K562 (cell line): Measurements from ENCODE around the gene RFNG. TPM values are rescaled to one million over a fixed set of nuclear protein-coding genes. Genes with fewer than 3 reads are reported as not detected.
"Not testable (repeated sequence)": the region's sequence is repeated elsewhere in the genome, so short reads cannot be mapped to it uniquely, and the experiment has no call there.

Experiments used
- ATAC-seq: fragments of 200-7000 bp; cut with Tn5 transposase; 3 replicates; pipeline ENCODE4 v1.9.1; 2020; ENCODE audit warnings: moderate library complexity
- BruUV-seq: library from RNA; stranded (reverse); fragments of 400-500 nt; replicated peaks from 2 replicates; lab custom pipeline; 2021; lab: Mats Ljungman, UMichigan
- CTCF ChIA-PET: fragments of 300-600 bp; formaldehyde crosslinking; extraction: SDS; loops from one replicate; lab custom pipeline; 2021; ENCODE audit warnings: low intra/inter-chr PET ratio; lab: Yijun Ruan, JAX
- POLR2A ChIA-PET: fragments of 300-600, 350-650 bp; sonication (Branson Sonifier 250); formaldehyde crosslinking; extraction: SDS; loops from one replicate; lab custom pipeline; 2021; ENCODE audit warnings: antibody characterized with exemption, inconsistent platforms; lab: Yijun Ruan, JAX
- DNase-seq, 4 experiments: peaks; one replicate each; pipeline versions ENCODE4 v3.0.0 to v3.0.0-alpha.2; 2011 to 2018; ENCODE audit warnings: low spot score in 3 of 4, mixed read lengths in 3 of 4; ENCODE audit errors: extremely low read depth in 1 of 4
- FAIRE-seq: peaks from 2 replicates; lab custom pipeline; 2011; peaks lifted over from hg19 to GRCh38; lab: Jason Lieb, UNC
- H2AFZ ChIP-seq: 2 replicates; pipeline ENCODE4 v1.6.0; 2011; ENCODE audit warnings: low read depth, low read length, control low read depth, inconsistent platforms
- H3K27ac ChIP-seq: fragments of 200-600 bp; 3 replicates; pipeline ENCODE4 v1.8.0; 2011; ENCODE audit warnings: low read depth, mild to moderate bottlenecking, control low read depth, inconsistent platforms, low read length, moderate library complexity, mixed read lengths; ENCODE audit errors: extremely low read depth
- H3K27me3 ChIP-seq, 2 experiments: fragments of 300-600 bp in 1 of 2; 2 replicates in 1 of 2; 3 replicates in 1 of 2; pipeline versions ENCODE4 v1.6.0 to v1.8.0; 2011; ENCODE audit warnings: inconsistent platforms in 2 of 2, low read length in 2 of 2, mild to moderate bottlenecking in 1 of 2, mixed read lengths in 1 of 2, moderate library complexity in 1 of 2; ENCODE audit not compliant: control insufficient read depth in 2 of 2, insufficient read depth in 2 of 2
- H3K36me3 ChIP-seq: fragments of 300-600 bp; 3 replicates; pipeline ENCODE4 v1.8.0; 2011; ENCODE audit warnings: mild to moderate bottlenecking, low read length, inconsistent platforms; ENCODE audit not compliant: control insufficient read depth, insufficient read depth
- H3K4me1 ChIP-seq, 2 experiments: fragments of 200-600 bp in 1 of 2; replicated peaks in 1 of 2; 2 replicates in 1 of 2; 3 replicates in 1 of 2; pipeline versions ENCODE4 v1.5.1 to v1.8.0; 2011; ENCODE audit warnings: inconsistent platforms in 2 of 2, low read length in 2 of 2, mild to moderate bottlenecking in 1 of 2, mixed read lengths in 1 of 2, moderate library complexity in 1 of 2; ENCODE audit not compliant: control insufficient read depth in 2 of 2, insufficient read depth in 2 of 2
- H3K4me2 ChIP-seq: 2 replicates; pipeline ENCODE4 v1.6.1; 2011; ENCODE audit warnings: low read length, control low read depth, inconsistent platforms, mixed read lengths; ENCODE audit not compliant: insufficient read depth
- H3K4me3 ChIP-seq: fragments of 200-600 bp; sonication (generic), shearing (Covaris generic); 2 replicates; pipeline ENCODE4 v1.5.1; 2016; ENCODE audit warnings: control low read depth, inconsistent platforms
- H3K79me2 ChIP-seq: fragments of 200-600 bp; 3 replicates; pipeline ENCODE4 v1.8.0; 2011; ENCODE audit warnings: low read length, inconsistent platforms; ENCODE audit not compliant: control insufficient read depth, insufficient read depth
- H3K9ac ChIP-seq, 2 experiments: 2 replicates each; pipeline versions ENCODE4 v1.6.0 to v1.6.1; 2011; ENCODE audit warnings: low read depth in 2 of 2, low read length in 2 of 2, control low read depth in 1 of 2, inconsistent platforms in 1 of 2, mild to moderate bottlenecking in 1 of 2, mixed read lengths in 1 of 2; ENCODE audit not compliant: insufficient read depth in 1 of 2
- H3K9me1 ChIP-seq: one replicate; pipeline ENCODE4 v1.6.0; 2011; ENCODE audit warnings: inconsistent platforms, mild to moderate bottlenecking, low read length, moderate library complexity; ENCODE audit not compliant: control insufficient read depth, insufficient read depth
- H3K9me3 ChIP-seq: replicated peaks from 2 replicates; pipeline ENCODE4 v1.5.1; 2011; ENCODE audit warnings: low read depth, low read length, inconsistent platforms; ENCODE audit not compliant: control insufficient read depth, insufficient read depth
- H4K20me1 ChIP-seq: replicated peaks from 2 replicates; pipeline ENCODE4 v1.6.1; 2011; ENCODE audit warnings: low read length, inconsistent platforms, mixed read lengths; ENCODE audit not compliant: control insufficient read depth, insufficient read depth
- BHLHE40 ChIP-seq: IDR thresholded peaks from 2 replicates; pipeline ENCODE4 v1.6.1; 2011; ENCODE audit warnings: low read length, improper control_type of control experiment
- CBFA2T2 ChIP-seq: fragments of 450-650 bp; conservative IDR thresholded peaks from 2 replicates; pipeline ENCODE4 v1.6.1; 2017; ENCODE audit warnings: mild to moderate bottlenecking
- PKNOX1 ChIP-seq: fragments of 450-650 bp; IDR thresholded peaks from 2 replicates; pipeline ENCODE4 v1.6.1; 2016
- RAD51 ChIP-seq: fragments of 450-650 bp; IDR thresholded peaks from 2 replicates; pipeline ENCODE4 v1.7.1; 2016; ENCODE audit warnings: low read depth, mild to moderate bottlenecking, borderline replicate concordance
- TFE3 ChIP-seq: fragments of 450-650 bp; formaldehyde crosslinking; IDR thresholded peaks from 2 replicates; pipeline ENCODE4 v1.4.0; 2020; ENCODE audit warnings: mild to moderate bottlenecking, mixed read lengths
- TOE1 ChIP-seq, 2 experiments: fragments of 450-650 bp in 1 of 2; sonication (generic) in 1 of 2; formaldehyde crosslinking in 1 of 2; IDR thresholded peaks; 2 replicates each; pipeline versions ENCODE4 v1.7.1 to v1.8.0; 2016 to 2022; ENCODE audit warnings: borderline replicate concordance in 2 of 2, mild to moderate bottlenecking in 2 of 2, antibody characterized with exemption in 1 of 2, inconsistent platforms in 1 of 2, low read depth in 1 of 2, missing genetic modification reagents in 1 of 2, moderate library complexity in 1 of 2
- USF1 ChIP-seq: sonication (generic); formaldehyde crosslinking; IDR thresholded peaks from 2 replicates; pipeline ENCODE4 v1.9.0; 2022; ENCODE audit warnings: mild to moderate bottlenecking, missing genetic modification reagents
- USF2 ChIP-seq: sonication (generic); formaldehyde crosslinking; IDR thresholded peaks from 2 replicates; pipeline ENCODE4 v1.5.0; 2020; ENCODE audit warnings: missing genetic modification reagents
- WGBS: fragments of 100-300 bp; shearing (Covaris generic); methylation state at CpG from one replicate; pipeline ENCODE4 v1.1.6; 2016; ENCODE audit warnings: low coverage, mixed read lengths; ENCODE audit not compliant: insufficient coverage; ENCODE audit errors: missing lambda C conversion rate; 5-methylcytosine and 5-hydroxymethylcytosine counted together
- in situ Hi-C: fragments of 300-500 bp; cut with MboI; formaldehyde crosslinking; loops from 4 replicates; pipeline ENCODE4 v1.15.0; 2018; ENCODE audit warnings: inconsistent platforms, mixed read lengths
- intact Hi-C: fragments of 100-400 bp; cut with micrococcal nuclease; formaldehyde crosslinking; loops from 2 replicates; pipeline ENCODE4 v1.14.2; 2022
- polyA plus RNA-seq, 8 experiments: library from polyadenylated mRNA; depleted of rRNA in 4 of 8; stranded (reverse) in 5 of 8; unstranded in 3 of 8; fragments of >200 nt; fragmentation: Nextera tagmentation in 2 of 8; fragmentation: Illumina TruSeq in 1 of 8; extraction: Ambion mirVana in 2 of 8; extraction: Trizol in 1 of 8; gene quantifications; 2 replicates each; pipeline versions ENCODE4 v1.2.1 to v1.2.3, GENCODE V29; 2011 to 2014; ENCODE audit warnings: inconsistent platforms in 1 of 8, missing spikeins in 1 of 8
- total RNA-seq, 7 experiments: library from RNA; depleted of rRNA in 6 of 7; stranded (reverse); fragments of >200 nt in 6 of 7; fragmentation: Illumina TruSeq in 2 of 7; extraction: Trizol in 2 of 7; gene quantifications; 2 replicates each; pipeline versions ENCODE4 v1.2.1 to v1.2.3, GENCODE V29; 2011 to 2021; ENCODE audit warnings: low replicate concordance in 1 of 7

RFNG gene
- total and polyA plus RNA-seq, 9 of the 15 experiments (the other 6 are each of a cell fraction or from before 2014, with no cell fraction given) = 0.32 to 32.8 (median 9.5) TPM

DNA sequence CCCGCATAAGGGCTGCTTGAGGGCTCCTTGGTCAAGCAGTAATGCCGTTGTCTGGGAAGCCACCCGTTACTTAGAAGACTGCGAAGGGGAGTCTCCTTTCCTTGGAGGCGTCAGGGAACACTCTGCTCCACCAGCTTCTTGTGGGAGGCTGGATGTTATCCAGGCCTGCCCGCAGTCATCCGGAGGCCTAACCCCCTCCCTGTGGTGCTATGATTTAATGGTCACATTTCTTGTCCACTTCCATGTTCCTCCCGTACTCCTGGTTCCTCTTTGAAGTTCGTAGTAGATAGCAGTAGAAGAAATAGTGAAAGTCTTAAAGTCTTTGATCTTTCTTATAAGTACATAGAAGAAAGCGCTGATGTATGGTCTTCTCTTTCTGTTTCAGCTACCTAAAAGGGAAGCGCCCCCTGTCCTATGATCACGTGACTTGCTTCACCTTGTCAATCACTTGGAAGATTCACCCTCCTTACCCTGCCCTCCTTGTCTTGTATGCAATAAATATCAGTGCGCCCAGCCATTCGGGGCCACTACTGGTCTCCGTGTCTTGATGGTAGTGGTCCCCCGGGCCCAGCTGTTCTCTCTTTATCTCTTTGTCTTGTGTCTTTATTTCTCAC lies 12.7 kb downstream of the RFNG start:
- BruUV-seq; H3K9ac ChIP-seq; POLR2A ChIA-PET; H3K9me3 ChIP-seq; H2AFZ ChIP-seq; H3K27ac ChIP-seq; CTCF ChIA-PET; in situ Hi-C loops; FAIRE-seq; ATAC-seq; H3K27me3 ChIP-seq; DNase-seq; H3K4me2 ChIP-seq; H3K4me3 ChIP-seq; H3K9me1 ChIP-seq; TF ChIP-seq TOE1 (CRISPR knock-in tag; IDR thresholded peaks at IDR 0.05; ENCODE audit: borderline replicate concordance, low read depth): not testable (repeated sequence)
- Histone ChIP-seq H4K20me1 (peaks cover 21% of the 10 kb centered on the region; the same call in 1 of the 2 replicates), H3K4me1 (peaks cover 22 to 66% of the 10 kb centered on the region in 2 experiments; a peak in 4 of 5 replicates), H3K79me2 (peaks cover 22% of the 10 kb centered on the region), H3K36me3 (peaks cover 29% of the 10 kb centered on the region; the same call in 2 of the 3 replicates)
- whole genome bisulfite sequencing = 67% methylated on average over 16 of the region's 16 CpGs
- peak; percentile 23; the same call in 1 of the 2 replicates for TF ChIP-seq BHLHE40
- peak; percentile 47 for TF ChIP-seq USF2 (CRISPR knock-in tag)
- peak; percentile 86 for TF ChIP-seq TOE1 (IDR thresholded peaks at IDR 0.05; ENCODE audit: borderline replicate concordance)
- TF ChIP-seq RAD51 = peak; percentile 90
- TF ChIP-seq CBFA2T2 = peak; percentile 57
- TF ChIP-seq USF1 (CRISPR knock-in tag) = peak; percentile 74
- TF ChIP-seq PKNOX1 = peak; percentile 79
- TF ChIP-seq TFE3 (CRISPR knock-in tag) = peak; percentile 88
- intact Hi-C loops = loop anchor here (10.0 kb wide), 1 partner anchor 306 kb away; no protein-coding TSS in a partner anchor
